GM18519 (cell line): ENCODE results near the gene HERC2.

Experiments used
- ATAC-seq: cut with Tn5 transposase; IDR thresholded peaks from one replicate; pipeline ENCODE4 v1.9.1; 2021; ENCODE audit warnings: mild to moderate bottlenecking, moderate library complexity; ENCODE audit not compliant: unreplicated experiment, low FRiP score

Gene HERC2

GRCh38 chr15:28116521-28117431, 205.2 kb downstream of the HERC2 start:
- no peak for ATAC-seq

GRCh38 chr15:28115871-28116270, 206.1 kb downstream of the HERC2 start:
- no peak for ATAC-seq

DNA sequence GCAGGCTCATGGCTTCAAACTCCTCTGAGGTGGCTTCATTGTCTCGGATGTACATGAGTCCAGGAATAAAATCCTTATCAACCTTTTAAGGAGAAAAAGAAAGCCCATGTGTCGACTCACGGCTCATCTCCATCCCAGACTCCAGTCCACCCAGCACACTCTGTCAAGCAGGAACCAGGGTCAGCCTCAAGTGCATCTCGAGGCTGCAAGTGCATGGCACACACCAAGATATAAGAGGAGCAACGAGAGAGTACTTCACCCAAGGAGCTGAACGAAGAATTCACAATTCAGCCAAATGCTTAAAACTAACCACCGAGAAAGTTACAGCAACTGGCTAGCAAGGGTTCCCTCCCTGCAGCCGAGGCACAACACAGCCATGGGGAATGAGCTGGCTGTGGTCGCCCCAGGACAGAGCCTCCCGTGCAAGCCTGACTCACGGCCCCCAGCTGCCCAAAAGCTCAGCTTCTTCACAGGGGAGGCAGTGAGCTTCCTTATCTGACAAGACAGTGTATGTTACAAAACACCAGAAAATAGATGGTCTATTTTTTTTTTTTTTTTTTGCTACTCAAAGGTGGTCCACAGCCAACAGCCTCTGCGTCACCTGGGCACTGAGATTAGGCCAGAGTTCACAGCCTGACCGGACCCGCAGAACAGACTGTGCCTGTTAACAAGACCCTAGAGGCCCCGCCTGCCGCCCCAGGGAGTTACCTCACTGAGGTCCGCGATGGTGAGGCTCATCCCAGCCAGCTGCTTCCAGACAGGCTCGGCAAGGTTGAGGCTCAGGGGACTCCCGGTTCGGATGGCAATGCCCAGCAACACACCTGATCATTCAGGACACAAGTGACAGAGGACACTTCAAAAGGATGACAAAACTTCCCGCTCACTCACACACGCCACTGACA, 207.0 kb downstream of the HERC2 start:
- no peak for ATAC-seq

DNA sequence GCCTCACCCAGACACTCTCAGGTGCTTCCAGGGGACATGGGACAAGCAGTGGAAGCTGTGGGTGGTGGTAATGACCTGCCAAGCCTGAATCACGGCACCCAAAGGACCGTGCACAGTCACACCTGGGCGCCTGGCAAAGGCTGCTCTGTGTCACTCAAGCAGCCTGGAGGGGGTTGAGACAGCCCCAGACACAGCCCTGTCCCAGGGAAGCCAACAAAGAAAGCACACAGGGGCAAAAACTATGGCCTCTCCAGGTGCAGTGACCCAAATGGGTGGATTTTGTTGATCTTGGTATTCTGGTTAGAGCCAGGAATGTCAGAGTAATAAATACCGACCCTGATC, 207.9 kb downstream of the HERC2 start:
- ATAC-seq, result no peak

- no peak for ATAC-seq
Measured at GRCh38 chr15:28113394-28114113, 208.4 kb downstream of the HERC2 start.

GRCh38 chr15:28112962-28113361, 209.0 kb downstream of the HERC2 start:
- ATAC-seq, result no peak

GRCh38 chr15:28112101-28112760, 209.7 kb downstream of the HERC2 start:
- ATAC-seq, result no peak

GRCh38 chr15:28111543-28111942, 210.4 kb downstream of the HERC2 start:
- ATAC-seq, result no peak

- ATAC-seq, result no peak
Measured at GRCh38 chr15:28110481-28110881, 211.5 kb downstream of the HERC2 start.

- no peak for ATAC-seq
Measured at GRCh38 chr15:28109626-28110455, 212.1 kb downstream of the HERC2 start.

GRCh38 chr15:28107904-28108275, 214.1 kb downstream of the HERC2 start:
- no peak for ATAC-seq

GRCh38 chr15:28107111-28107903, 214.7 kb downstream of the HERC2 start:
- ATAC-seq, result no peak

GRCh38 chr15:28106294-28107110, 215.5 kb downstream of the HERC2 start:
- no peak for ATAC-seq

DNA sequence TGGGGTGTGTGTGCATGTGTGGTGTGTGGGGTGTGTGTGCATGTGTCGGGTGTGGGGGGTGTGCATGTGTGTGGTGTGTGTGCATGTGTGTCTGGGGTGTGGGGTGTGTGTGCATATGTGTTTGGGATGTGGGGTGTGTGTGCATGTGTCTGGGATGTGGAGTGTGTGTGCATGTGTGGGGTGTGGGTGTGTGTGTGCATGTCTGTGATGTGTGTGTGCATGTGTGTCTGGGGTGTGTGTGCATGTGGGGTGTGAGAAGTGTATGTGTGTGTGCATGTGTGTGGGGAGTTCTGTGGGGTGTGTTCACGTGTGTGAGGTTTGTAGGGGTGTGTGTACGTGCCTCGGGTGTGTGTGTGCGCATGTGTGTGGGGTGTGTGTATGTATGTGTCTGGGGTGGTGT, 216.2 kb downstream of the HERC2 start:
- ATAC-seq, result no peak

DNA sequence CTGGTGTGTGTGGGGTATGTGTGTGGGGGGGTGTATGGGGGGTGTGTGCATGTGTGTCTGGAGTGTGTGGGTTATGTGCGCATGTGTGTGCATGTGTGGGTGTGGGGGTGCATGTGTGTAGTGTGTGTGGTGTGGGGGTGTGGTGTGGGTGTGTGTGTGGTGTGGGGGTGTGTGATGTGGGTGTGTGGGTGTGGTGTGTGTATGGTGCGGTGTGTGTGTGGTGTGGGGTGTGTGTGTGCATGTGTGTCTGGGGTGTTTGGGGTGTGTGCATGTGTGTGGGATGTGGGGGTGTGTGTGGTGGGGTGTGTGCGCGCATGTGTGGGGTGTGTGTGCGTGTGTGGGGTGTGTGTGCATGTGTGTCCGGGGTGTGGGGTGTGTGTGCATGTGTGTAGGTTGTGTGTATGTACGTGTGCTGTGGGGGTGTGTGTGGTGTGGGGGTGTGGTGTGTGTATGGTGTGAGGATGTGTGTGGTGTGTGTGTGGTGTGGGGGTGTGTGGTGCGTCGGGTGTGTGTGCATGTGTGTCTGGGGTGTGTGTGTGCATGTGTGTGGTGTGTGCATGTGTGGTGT, 216.7 kb downstream of the HERC2 start:
- no peak for ATAC-seq

GRCh38 chr15:28104326-28104725, 217.7 kb downstream of the HERC2 start:
- ATAC-seq, result no peak

DNA sequence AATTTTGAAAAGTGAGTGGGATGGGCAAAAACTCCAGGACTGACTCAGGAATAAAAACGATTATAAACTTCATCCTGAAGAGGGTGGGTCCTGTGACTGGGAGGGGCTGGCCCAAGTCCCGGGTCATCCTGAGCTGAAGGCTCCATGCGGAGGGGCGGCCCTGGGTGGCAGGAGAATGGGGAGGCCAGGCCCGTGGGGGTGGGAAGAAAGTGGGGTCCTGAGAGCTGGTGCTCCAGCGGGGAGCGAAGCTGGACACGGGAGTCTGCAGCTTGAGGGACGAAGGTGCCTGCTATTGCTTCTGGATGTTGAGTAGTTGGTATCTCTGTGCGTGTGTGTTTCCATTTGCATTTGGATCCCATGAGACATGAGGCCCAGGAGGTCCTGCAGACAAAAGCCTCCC, 218.1 kb downstream of the HERC2 start:
- ATAC-seq, result no peak
